ENCODE data around the gene GABBR2.

GABBR2 gene

DNA sequence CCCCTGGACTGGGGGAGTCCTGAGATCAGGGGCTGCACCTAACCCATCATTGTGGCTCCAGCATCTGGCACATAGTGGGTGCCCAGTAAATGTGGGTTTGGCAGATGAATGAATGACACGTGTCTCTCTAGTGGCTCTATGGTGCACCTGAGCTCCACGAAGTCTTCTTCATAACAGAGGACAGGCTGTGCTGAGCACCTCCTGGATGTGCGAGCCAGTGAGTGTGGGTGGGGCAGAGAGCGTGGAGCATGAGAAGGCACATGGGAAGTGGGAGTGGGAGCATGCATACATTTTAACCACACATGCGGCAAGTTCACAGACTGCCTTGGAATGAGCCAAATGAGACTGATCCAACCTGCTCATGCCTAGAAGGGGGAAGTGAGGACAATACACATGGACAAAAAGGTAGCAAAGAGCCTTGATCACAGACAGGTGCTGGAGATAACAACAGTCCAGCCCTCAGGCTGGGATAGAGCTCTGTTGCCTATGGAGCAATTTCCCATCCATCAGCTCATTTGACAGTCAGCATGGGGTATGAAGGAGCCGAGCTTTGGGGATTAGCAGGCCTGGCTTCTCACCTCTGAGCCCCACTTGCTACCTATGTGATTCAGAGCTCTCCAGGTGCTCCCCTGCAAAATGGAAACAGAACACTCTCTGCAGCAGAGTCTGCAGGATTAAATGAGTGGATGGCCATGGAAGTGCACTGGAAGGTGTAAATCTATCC lies 377.0 kb downstream of the GABBR2 start:
- no peak overlapping the region for H3K4me3 ChIP-seq (ENCODE audit: low read depth, low read length)
- TF ChIP-seq, protein P1, sequence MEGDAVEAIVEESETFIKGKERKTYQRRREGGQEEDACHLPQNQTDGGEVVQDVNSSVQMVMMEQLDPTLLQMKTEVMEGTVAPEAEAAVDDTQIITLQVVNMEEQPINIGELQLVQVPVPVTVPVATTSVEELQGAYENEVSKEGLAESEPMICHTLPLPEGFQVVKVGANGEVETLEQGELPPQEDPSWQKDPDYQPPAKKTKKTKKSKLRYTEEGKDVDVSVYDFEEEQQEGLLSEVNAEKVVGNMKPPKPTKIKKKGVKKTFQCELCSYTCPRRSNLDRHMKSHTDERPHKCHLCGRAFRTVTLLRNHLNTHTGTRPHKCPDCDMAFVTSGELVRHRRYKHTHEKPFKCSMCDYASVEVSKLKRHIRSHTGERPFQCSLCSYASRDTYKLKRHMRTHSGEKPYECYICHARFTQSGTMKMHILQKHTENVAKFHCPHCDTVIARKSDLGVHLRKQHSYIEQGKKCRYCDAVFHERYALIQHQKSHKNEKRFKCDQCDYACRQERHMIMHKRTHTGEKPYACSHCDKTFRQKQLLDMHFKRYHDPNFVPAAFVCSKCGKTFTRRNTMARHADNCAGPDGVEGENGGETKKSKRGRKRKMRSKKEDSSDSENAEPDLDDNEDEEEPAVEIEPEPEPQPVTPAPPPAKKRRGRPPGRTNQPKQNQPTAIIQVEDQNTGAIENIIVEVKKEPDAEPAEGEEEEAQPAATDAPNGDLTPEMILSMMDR (IDR thresholded peaks at IDR 0.05; ENCODE audit: borderline replicate concordance, insufficient read depth, low read depth, low read length), result no peak

- TF ChIP-seq, protein P1 (IDR thresholded peaks at IDR 0.05; ENCODE audit: borderline replicate concordance, insufficient read depth, low read depth, low read length), result no peak
- no peak overlapping the region for H3K4me3 ChIP-seq (ENCODE audit: low read depth, low read length)
These were observed 377.9 kb downstream of the GABBR2 start for GRCh38 chr9:98330831-98331230.

DNA sequence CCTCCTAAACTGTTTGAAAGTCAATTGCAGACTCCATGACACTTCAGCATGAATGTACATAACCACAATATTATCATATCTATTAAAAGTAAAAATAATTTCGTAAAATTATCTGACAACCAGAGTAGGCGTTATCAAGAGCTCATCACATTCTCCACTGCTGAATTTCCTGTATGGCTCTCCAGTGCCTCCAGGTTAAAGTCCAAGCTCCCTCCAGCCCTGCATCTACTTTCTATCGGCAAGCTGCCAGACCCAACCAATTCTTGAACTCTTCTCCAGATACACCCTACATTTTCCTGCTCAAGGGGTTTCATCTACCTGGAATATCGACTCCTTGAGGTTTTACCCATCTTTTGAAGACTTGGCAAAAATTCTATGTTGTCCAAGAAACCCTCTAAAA lies 378.8 kb downstream of the GABBR2 start:
- H3K4me3 ChIP-seq (ENCODE audit: low read depth, low read length), result no peak overlapping the region

GRCh38 chr9:98329281-98329680 lies 379.5 kb downstream of the GABBR2 start:
- TF ChIP-seq, protein P1 (IDR thresholded peaks at IDR 0.05; ENCODE audit: borderline replicate concordance, insufficient read depth, low read depth, low read length), result no peak
- H3K4me3 ChIP-seq (ENCODE audit: low read depth, low read length), result no peak overlapping the region

More for the DNA sequence above, 378.8 kb downstream of the GABBR2 start:
- TF ChIP-seq, protein P1 (IDR thresholded peaks at IDR 0.05; ENCODE audit: borderline replicate concordance, insufficient read depth, low read depth, low read length), result no peak

DNA sequence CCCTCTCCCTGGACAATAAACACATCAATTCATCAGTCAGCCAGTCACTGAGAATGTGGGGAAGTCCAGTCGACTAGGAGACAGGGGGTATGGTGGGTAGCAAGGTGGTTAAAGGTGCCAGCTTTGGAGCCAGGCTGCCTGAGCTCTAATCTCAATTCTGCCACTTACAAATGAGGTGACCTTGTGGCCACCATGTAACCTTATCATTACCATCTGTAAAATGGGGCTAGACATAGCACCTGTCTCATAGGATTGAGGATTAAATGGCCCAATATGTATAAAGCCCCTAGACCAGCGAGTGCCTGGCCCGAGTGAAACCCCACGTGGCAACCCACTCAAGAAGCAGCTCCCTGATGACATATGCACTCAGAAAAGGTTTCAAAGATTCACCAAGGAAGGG lies 380.0 kb downstream of the GABBR2 start:
- TF ChIP-seq, protein P1 (IDR thresholded peaks at IDR 0.05; ENCODE audit: borderline replicate concordance, insufficient read depth, low read depth, low read length), result no peak
- H3K4me3 ChIP-seq (ENCODE audit: low read depth, low read length), result no peak overlapping the region

GRCh38 chr9:98328141-98328540 lies 380.6 kb downstream of the GABBR2 start:
- TF ChIP-seq, protein P1 (IDR thresholded peaks at IDR 0.05; ENCODE audit: borderline replicate concordance, insufficient read depth, low read depth, low read length), result no peak
- no peak overlapping the region for H3K4me3 ChIP-seq (ENCODE audit: low read depth, low read length)

DNA sequence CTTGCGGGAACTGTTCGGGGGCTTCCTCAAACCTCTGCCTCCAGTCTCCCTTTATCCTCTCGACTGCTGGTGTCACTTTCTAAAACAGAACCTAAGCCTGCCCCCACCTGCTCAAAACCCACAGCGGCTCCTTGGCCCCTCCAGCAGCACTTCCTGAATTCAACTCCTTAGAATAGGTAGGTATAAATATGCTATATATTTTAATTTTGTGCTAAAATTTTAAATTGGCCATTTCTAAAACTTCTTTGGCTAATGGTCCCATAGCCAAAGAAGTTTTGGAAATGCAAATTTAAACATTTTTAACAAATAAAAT lies 381.5 kb downstream of the GABBR2 start:
- TF ChIP-seq, protein P1 (IDR thresholded peaks at IDR 0.05; ENCODE audit: borderline replicate concordance, insufficient read depth, low read depth, low read length), result no peak

More for the DNA sequence above, 381.5 kb downstream of the GABBR2 start:
- H3K4me3 ChIP-seq (ENCODE audit: low read depth, low read length), result no peak overlapping the region

All from GM12875 (cell line).